HepG2 (cell line): ENCODE results near the gene GNB3. TPM values are rescaled to one million over a fixed set of nuclear protein-coding genes. Genes with fewer than 3 reads are reported as not detected.

Experiments
- ATAC-seq: fragments of 200-7000 bp; cut with Tn5 transposase; 3 replicates; pipeline ENCODE4 v1.9.1; 2020; ENCODE audit warnings: mild to moderate bottlenecking, moderate library complexity
- BruUV-seq: library from RNA; stranded (reverse); fragments of 400-500 nt; replicated peaks from 2 replicates; lab custom pipeline; 2021; lab: Mats Ljungman, UMichigan
- CTCF ChIA-PET: fragments of 300-600 bp; formaldehyde crosslinking; extraction: SDS; loops from one replicate; lab custom pipeline; 2021; ENCODE audit warnings: low total read pairs, inconsistent platforms, low intra/inter-chr PET ratio; lab: Yijun Ruan, JAX
- POLR2A ChIA-PET: fragments of 350-600 bp; sonication (Branson Sonifier 250); formaldehyde crosslinking; loops from one replicate; lab custom pipeline; 2020; ENCODE audit warnings: antibody characterized with exemption, inconsistent platforms; lab: Yijun Ruan, JAX
- DNase-seq: peaks from one replicate; pipeline ENCODE4 v3.0.0-alpha.2; 2015; ENCODE audit warnings: low spot score
- FAIRE-seq: peaks from 3 replicates; lab custom pipeline; 2011; peaks lifted over from hg19 to GRCh38; lab: Jason Lieb, UNC
- H2AFZ ChIP-seq: one replicate; pipeline ENCODE4 v1.6.1; 2011; ENCODE audit warnings: low read length, inconsistent platforms
- H3K27ac ChIP-seq: fragments of 300-600 bp; 3 replicates; pipeline ENCODE4 v1.8.0; 2011; ENCODE audit warnings: mixed run types, mild to moderate bottlenecking, mixed read lengths, low read length, inconsistent platforms; ENCODE audit not compliant: insufficient read depth; ENCODE audit errors: extremely low read length
- H3K27me3 ChIP-seq, 2 experiments: fragments of 200-600 bp in 1 of 2; 2 replicates in 1 of 2; 3 replicates in 1 of 2; pipeline versions ENCODE4 v1.6.0 to v1.8.0; 2011; ENCODE audit warnings: low read length in 2 of 2, mild to moderate bottlenecking in 2 of 2, moderate library complexity in 2 of 2, inconsistent platforms in 1 of 2; ENCODE audit not compliant: insufficient read depth in 2 of 2, control insufficient read depth in 1 of 2
- H3K36me3 ChIP-seq, 2 experiments: fragments of 200-600 bp in 1 of 2; replicated peaks in 1 of 2; 2 replicates in 1 of 2; 3 replicates in 1 of 2; pipeline versions ENCODE4 v1.5.1 to v1.8.0; 2011; ENCODE audit warnings: low read length in 2 of 2, inconsistent platforms in 1 of 2; ENCODE audit not compliant: insufficient read depth in 2 of 2, control insufficient read depth in 1 of 2
- H3K4me1 ChIP-seq: 2 replicates; pipeline ENCODE4 v1.5.1; 2012; ENCODE audit warnings: low read length, inconsistent platforms; ENCODE audit not compliant: insufficient read depth
- H3K4me2 ChIP-seq: 2 replicates; pipeline ENCODE4 v1.6.0; 2011; ENCODE audit warnings: low read depth, low read length, inconsistent platforms
- H3K4me3 ChIP-seq, 3 experiments: fragments of 200-600 bp in 1 of 3; sonication (generic), shearing (Covaris generic) in 1 of 3; replicated peaks in 1 of 3; 2 replicates each; pipeline ENCODE4 v1.5.1; 2011 to 2016; ENCODE audit warnings: low read length in 3 of 3, inconsistent platforms in 2 of 3, low read depth in 2 of 3, mild to moderate bottlenecking in 2 of 3, control low read depth in 1 of 3, mixed read lengths in 1 of 3; ENCODE audit not compliant: insufficient read depth in 1 of 3
- H3K79me2 ChIP-seq: one replicate; pipeline ENCODE4 v1.6.1; 2011; ENCODE audit warnings: low read length, inconsistent platforms; ENCODE audit not compliant: insufficient read depth
- H3K9ac ChIP-seq: 2 replicates; pipeline ENCODE4 v1.6.0; 2011; ENCODE audit warnings: mild to moderate bottlenecking, low read depth, low read length, inconsistent platforms; ENCODE audit not compliant: insufficient read depth
- H3K9me3 ChIP-seq: 2 replicates; pipeline ENCODE4 v1.5.1; 2012; ENCODE audit warnings: mild to moderate bottlenecking, low read length
- H4K20me1 ChIP-seq: 2 replicates; pipeline ENCODE4 v1.6.0; 2011; ENCODE audit warnings: inconsistent platforms, mild to moderate bottlenecking, low read length, moderate library complexity; ENCODE audit not compliant: insufficient read depth
- CC2D1A ChIP-seq: sonication (generic); formaldehyde crosslinking; IDR thresholded peaks from 2 replicates; pipeline ENCODE4 v1.8.1; 2023; ENCODE audit warnings: mild to moderate bottlenecking, missing genetic modification reagents
- EHMT2 ChIP-seq: fragments of 200-600 bp; sonication (generic); IDR thresholded peaks from 2 replicates; pipeline ENCODE4 v1.7.0; 2017; ENCODE audit warnings: antibody characterized with exemption, low read depth, low read length, borderline replicate concordance
- ETV6 ChIP-seq: sonication (generic); formaldehyde crosslinking; conservative IDR thresholded peaks from 2 replicates; pipeline ENCODE4 v1.4.0; 2020; ENCODE audit warnings: missing genetic modification reagents
- FIP1L1 ChIP-seq: fragments of 200-400 bp; formaldehyde crosslinking; IDR thresholded peaks from 2 replicates; pipeline ENCODE4 v1.6.1; 2018; ENCODE audit warnings: low read depth, mild to moderate bottlenecking, low read length, moderate library complexity, borderline replicate concordance; ENCODE audit not compliant: insufficient read depth
- FOXJ3 ChIP-seq: sonication (generic); formaldehyde crosslinking; IDR thresholded peaks from 2 replicates; pipeline ENCODE4 v1.4.0; 2020; ENCODE audit warnings: missing genetic modification reagents, mild to moderate bottlenecking, borderline replicate concordance
- PLRG1 ChIP-seq: fragments of 450-650 bp; conservative IDR thresholded peaks from 2 replicates; pipeline ENCODE4 v1.6.1; 2016
- RARA ChIP-seq: IDR thresholded peaks from 2 replicates; pipeline ENCODE4 v1.6.1; 2016; ENCODE audit warnings: missing genetic modification reagents, missing compliant biosample characterization
- SKI ChIP-seq: fragments of 450-650 bp; IDR thresholded peaks from one replicate; pipeline ENCODE4 v1.6.1; 2018; ENCODE audit warnings: mild to moderate bottlenecking; ENCODE audit not compliant: partially characterized antibody
- TBL1XR1 ChIP-seq: fragments of 150-350 bp; IDR thresholded peaks from 2 replicates; pipeline ENCODE4 v1.6.1; 2014; ENCODE audit warnings: borderline replicate concordance, low read length; ENCODE audit not compliant: partially characterized antibody
- ZNF230 ChIP-seq: sonication (generic); formaldehyde crosslinking; IDR thresholded peaks from 2 replicates; pipeline ENCODE4 v1.4.0; 2020; ENCODE audit warnings: mild to moderate bottlenecking, missing genetic modification reagents
- ZNF441 ChIP-seq: sonication (generic); formaldehyde crosslinking; IDR thresholded peaks from 2 replicates; pipeline ENCODE4 v1.7.0; 2021; ENCODE audit warnings: missing genetic modification reagents, borderline replicate concordance
- ZNF543 ChIP-seq: sonication (generic); formaldehyde crosslinking; IDR thresholded peaks from 2 replicates; pipeline ENCODE4 v1.4.0; 2020; ENCODE audit warnings: mild to moderate bottlenecking, missing genetic modification reagents
- ZNF562 ChIP-seq: sonication (generic); formaldehyde crosslinking; IDR thresholded peaks from 2 replicates; pipeline ENCODE4 v1.8.0; 2022; ENCODE audit warnings: missing genetic modification reagents, borderline replicate concordance
- ZNF83 ChIP-seq: sonication (generic); formaldehyde crosslinking; IDR thresholded peaks from 2 replicates; pipeline ENCODE4 v1.4.0; 2020; ENCODE audit warnings: missing genetic modification reagents, mild to moderate bottlenecking, borderline replicate concordance
- WGBS: methylation state at CpG from one replicate; pipeline ENCODE4 v1.1.6; 2017; ENCODE audit warnings: low lambda C conversion rate; 5-methylcytosine and 5-hydroxymethylcytosine counted together
- in situ Hi-C: cut with HindIII; loops from 2 replicates; pipeline ENCODE4 v1.10.0; 2017; ENCODE audit warnings: low pct_unique_long_range_greater_than_20kb; ENCODE audit not compliant: extremely low pct_ligation_motif_present
- intact Hi-C: fragments of 100-400 bp; cut with micrococcal nuclease; formaldehyde crosslinking; loops from one replicate; pipeline ENCODE4 v1.10.0; 2022; ENCODE audit not compliant: unreplicated experiment
- polyA plus RNA-seq, 8 experiments: library from polyadenylated mRNA; depleted of rRNA in 3 of 8; stranded (reverse) in 7 of 8; unstranded in 1 of 8; fragments of >200 nt; fragmentation: Illumina TruSeq in 4 of 8; extraction: Trizol in 4 of 8; gene quantifications; 2 replicates each; pipeline versions ENCODE4 v1.2.1 to v1.2.3, GENCODE V29; 2011 to 2016; ENCODE audit warnings: low read depth in 4 of 8, missing spikeins in 1 of 8, mixed read lengths in 1 of 8; ENCODE audit not compliant: insufficient read depth in 1 of 8
- total RNA-seq, 5 experiments: library from RNA; depleted of rRNA; stranded (reverse); fragments of >200 nt; fragmentation: Illumina TruSeq; extraction: Trizol; gene quantifications; 2 replicates each; pipeline ENCODE4 v1.2.3, GENCODE V29; 2016; ENCODE audit warnings: low read depth in 1 of 5
- TF ChIP-seq, protein P1 (sequence below): sonication (generic); formaldehyde crosslinking; IDR thresholded peaks from 2 replicates; pipeline ENCODE4 v1.5.1; 2020; ENCODE audit warnings: missing genetic modification reagents, mild to moderate bottlenecking, borderline replicate concordance
- TF ChIP-seq, protein P2 (sequence below): sonication (generic); formaldehyde crosslinking; IDR thresholded peaks from 2 replicates; pipeline ENCODE4 v1.4.0; 2020; ENCODE audit warnings: missing genetic modification reagents
- TF ChIP-seq, protein P3 (sequence below): sonication (generic); formaldehyde crosslinking; IDR thresholded peaks from 2 replicates; pipeline ENCODE4 v1.4.0; 2020; ENCODE audit warnings: missing genetic modification reagents, low read depth, mild to moderate bottlenecking, borderline replicate concordance
- TF ChIP-seq, protein P4 (sequence below): sonication (generic); formaldehyde crosslinking; IDR thresholded peaks from 2 replicates; pipeline ENCODE4 v1.5.0; 2020; ENCODE audit warnings: mild to moderate bottlenecking, missing genetic modification reagents, borderline replicate concordance

GNB3 gene
- total and polyA plus RNA-seq, 2 of the 13 experiments (the other 11 are each of a cell fraction or from before 2014, with no cell fraction given), result 1.3 to 3.6 TPM

- Histone ChIP-seq H3K27ac (no peak overlapping the region), H3K4me1 (peaks cover 10% of the 10 kb centered on the region), H3K9me3 (no peaks in the 10 kb centered on the region), H3K27me3 (no peaks in the 10 kb centered on the region), H3K4me3 (no peak overlapping the region), H3K9ac (no peak overlapping the region), H3K36me3 (peaks cover 20 to 45% of the 10 kb centered on the region in 2 experiments; a peak in 4 of 5 replicates), H2AFZ (no peak overlapping the region), H4K20me1 (no peaks in the 10 kb centered on the region), H3K79me2 (no peaks in the 10 kb centered on the region), H3K4me2 (no peak overlapping the region)
- ChIA-PET CTCF (interaction anchor here (1.3 to 1.6 kb wide), 2 partner anchors 17 to 99 kb away, joined by 3 to 6 read pairs; partner anchors contain the start of gene USP5), POLR2A (interaction anchor here (1.8 to 1.9 kb wide), 2 partner anchors 17 to 82 kb away, joined by 4 to 9 read pairs; partner anchors contain the start of genes CDCA3, MLF2 and USP5)
- WGBS, result 87% methylated on average over 5 of the region's 5 CpGs
- DNase-seq, result no peak
- TF ChIP-seq ZNF543 (no peak), RARA (CRISPR knock-in tag) (no peak), SKI (no peak), FIP1L1 (no peak), EHMT2 (no peak), ETV6 (no peak), ZNF562 (CRISPR knock-in tag) (no peak), ZNF441 (CRISPR knock-in tag) (no peak), PLRG1 (no peak), ZNF230 (CRISPR knock-in tag) (no peak), ZNF83 (CRISPR knock-in tag) (no peak), CC2D1A (no peak), TBL1XR1 (no peak), FOXJ3 (no peak)
- TF ChIP-seq, protein P1, sequence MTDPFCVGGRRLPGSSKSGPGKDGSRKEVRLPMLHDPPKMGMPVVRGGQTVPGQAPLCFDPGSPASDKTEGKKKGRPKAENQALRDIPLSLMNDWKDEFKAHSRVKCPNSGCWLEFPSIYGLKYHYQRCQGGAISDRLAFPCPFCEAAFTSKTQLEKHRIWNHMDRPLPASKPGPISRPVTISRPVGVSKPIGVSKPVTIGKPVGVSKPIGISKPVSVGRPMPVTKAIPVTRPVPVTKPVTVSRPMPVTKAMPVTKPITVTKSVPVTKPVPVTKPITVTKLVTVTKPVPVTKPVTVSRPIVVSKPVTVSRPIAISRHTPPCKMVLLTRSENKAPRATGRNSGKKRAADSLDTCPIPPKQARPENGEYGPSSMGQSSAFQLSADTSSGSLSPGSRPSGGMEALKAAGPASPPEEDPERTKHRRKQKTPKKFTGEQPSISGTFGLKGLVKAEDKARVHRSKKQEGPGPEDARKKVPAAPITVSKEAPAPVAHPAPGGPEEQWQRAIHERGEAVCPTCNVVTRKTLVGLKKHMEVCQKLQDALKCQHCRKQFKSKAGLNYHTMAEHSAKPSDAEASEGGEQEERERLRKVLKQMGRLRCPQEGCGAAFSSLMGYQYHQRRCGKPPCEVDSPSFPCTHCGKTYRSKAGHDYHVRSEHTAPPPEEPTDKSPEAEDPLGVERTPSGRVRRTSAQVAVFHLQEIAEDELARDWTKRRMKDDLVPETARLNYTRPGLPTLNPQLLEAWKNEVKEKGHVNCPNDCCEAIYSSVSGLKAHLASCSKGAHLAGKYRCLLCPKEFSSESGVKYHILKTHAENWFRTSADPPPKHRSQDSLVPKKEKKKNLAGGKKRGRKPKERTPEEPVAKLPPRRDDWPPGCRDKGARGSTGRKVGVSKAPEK (CRISPR knock-in tag), result no peak
- TF ChIP-seq, protein P2, sequence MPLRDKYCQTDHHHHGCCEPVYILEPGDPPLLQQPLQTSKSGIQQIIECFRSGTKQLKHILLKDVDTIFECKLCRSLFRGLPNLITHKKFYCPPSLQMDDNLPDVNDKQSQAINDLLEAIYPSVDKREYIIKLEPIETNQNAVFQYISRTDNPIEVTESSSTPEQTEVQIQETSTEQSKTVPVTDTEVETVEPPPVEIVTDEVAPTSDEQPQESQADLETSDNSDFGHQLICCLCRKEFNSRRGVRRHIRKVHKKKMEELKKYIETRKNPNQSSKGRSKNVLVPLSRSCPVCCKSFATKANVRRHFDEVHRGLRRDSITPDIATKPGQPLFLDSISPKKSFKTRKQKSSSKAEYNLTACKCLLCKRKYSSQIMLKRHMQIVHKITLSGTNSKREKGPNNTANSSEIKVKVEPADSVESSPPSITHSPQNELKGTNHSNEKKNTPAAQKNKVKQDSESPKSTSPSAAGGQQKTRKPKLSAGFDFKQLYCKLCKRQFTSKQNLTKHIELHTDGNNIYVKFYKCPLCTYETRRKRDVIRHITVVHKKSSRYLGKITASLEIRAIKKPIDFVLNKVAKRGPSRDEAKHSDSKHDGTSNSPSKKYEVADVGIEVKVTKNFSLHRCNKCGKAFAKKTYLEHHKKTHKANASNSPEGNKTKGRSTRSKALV (CRISPR knock-in tag), result no peak
- TF ChIP-seq, protein P3, sequence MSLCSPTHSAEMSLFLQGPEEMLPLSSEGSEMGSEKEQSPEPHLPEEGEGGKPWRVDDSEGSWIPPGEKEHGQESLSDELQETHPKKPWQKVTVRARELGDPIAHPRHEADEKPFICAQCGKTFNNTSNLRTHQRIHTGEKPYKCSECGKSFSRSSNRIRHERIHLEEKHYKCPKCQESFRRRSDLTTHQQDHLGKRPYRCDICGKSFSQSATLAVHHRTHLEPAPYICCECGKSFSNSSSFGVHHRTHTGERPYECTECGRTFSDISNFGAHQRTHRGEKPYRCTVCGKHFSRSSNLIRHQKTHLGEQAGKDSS, result no peak
- TF ChIP-seq, protein P4, sequence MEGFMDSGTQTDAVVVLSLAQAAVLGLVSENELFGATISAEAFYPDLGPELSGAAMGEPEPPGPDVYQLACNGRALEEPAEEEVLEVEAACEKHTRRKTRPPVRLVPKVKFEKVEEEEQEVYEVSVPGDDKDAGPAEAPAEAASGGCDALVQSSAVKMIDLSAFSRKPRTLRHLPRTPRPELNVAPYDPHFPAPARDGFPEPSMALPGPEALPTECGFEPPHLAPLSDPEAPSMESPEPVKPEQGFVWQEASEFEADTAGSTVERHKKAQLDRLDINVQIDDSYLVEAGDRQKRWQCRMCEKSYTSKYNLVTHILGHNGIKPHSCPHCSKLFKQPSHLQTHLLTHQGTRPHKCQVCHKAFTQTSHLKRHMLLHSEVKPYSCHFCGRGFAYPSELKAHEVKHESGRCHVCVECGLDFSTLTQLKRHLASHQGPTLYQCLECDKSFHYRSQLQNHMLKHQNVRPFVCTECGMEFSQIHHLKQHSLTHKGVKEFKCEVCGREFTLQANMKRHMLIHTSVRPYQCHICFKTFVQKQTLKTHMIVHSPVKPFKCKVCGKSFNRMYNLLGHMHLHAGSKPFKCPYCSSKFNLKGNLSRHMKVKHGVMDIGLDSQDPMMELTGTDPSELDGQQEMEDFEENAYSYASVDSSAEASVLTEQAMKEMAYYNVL (CRISPR knock-in tag), result no peak
- no peak for FAIRE-seq
- in situ Hi-C loops (no loop called here), intact Hi-C loops (no loop called here)
- ATAC-seq, result no peak
- no TSS peak for BruUV-seq
Measured at GRCh38 chr12:6834873-6835272, 5.9 kb upstream of the GNB3 start.
